Upper lobe of left lung (tissue), 6 donors: ENCODE results near the gene NRXN3. TPM values are rescaled to one million over a fixed set of nuclear protein-coding genes. Genes with fewer than 3 reads are reported as not detected.

Source experiments
- ATAC-seq, 2 donors: fragments of 200-7000 bp; cut with Tn5 transposase; one replicate each; pipeline ENCODE4 v1.9.1; 2022; ENCODE audit warnings: mild to moderate bottlenecking in 2 of 2, moderate library complexity in 2 of 2; ENCODE audit not compliant: low FRiP score in 2 of 2
- DNase-seq, 2 donors: peaks; one replicate each; pipeline ENCODE4 v3.0.0-alpha.2; 2019 to 2020
- H3K27ac ChIP-seq, 4 donors: fragments of 200-600 bp; sonication (generic); one replicate each; pipeline ENCODE4 v1.5.1; 2016 to 2019
- H3K27me3 ChIP-seq, 4 donors: fragments of 200-600 bp; sonication (generic); one replicate each; pipeline ENCODE4 v1.5.1; 2017 to 2019
- H3K36me3 ChIP-seq, 4 donors: fragments of 200-600 bp; sonication (generic); one replicate each; pipeline ENCODE4 v1.5.1; 2016 to 2019
- H3K4me1 ChIP-seq, 4 donors: fragments of 200-600 bp; sonication (generic); one replicate each; pipeline ENCODE4 v1.5.1; 2018 to 2019
- H3K4me3 ChIP-seq, 4 donors: fragments of 200-600 bp; sonication (generic); one replicate each; pipeline ENCODE4 v1.5.1; 2017 to 2019; ENCODE audit warnings: mild to moderate bottlenecking in 2 of 4, moderate library complexity in 1 of 4
- H3K9me3 ChIP-seq, 4 donors: fragments of 200-600 bp; sonication (generic); one replicate each; pipeline ENCODE4 v1.5.1; 2018 to 2019
- CTCF ChIP-seq, 6 experiments: fragments of 450-650 bp in 4 of 6; fragments of 200-600 bp in 2 of 6; sonication (generic) in 2 of 6; IDR thresholded peaks; one replicate each; pipeline ENCODE4 v1.5.1; 2016 to 2019; ENCODE audit warnings: antibody characterized with exemption in 6 of 6
- EP300 ChIP-seq, 4 donors: sonication (generic); formaldehyde crosslinking; IDR thresholded peaks; one replicate each; pipeline ENCODE4 v1.5.1; 2017; ENCODE audit warnings: antibody characterized with exemption in 4 of 4, control low read depth in 2 of 4
- POLR2A ChIP-seq, 4 donors: fragments of 450-650 bp; IDR thresholded peaks; one replicate each; pipeline ENCODE4 v1.5.1; 2016 to 2017; ENCODE audit warnings: antibody characterized with exemption in 4 of 4, mild to moderate bottlenecking in 2 of 4
- POLR2AphosphoS5 ChIP-seq, 2 donors: sonication (generic); formaldehyde crosslinking; IDR thresholded peaks; one replicate each; pipeline ENCODE4 v1.5.1; 2017; ENCODE audit warnings: antibody characterized with exemption in 2 of 2
- WGBS, 2 donors: methylation state at CpG; one replicate each; pipeline ENCODE4 v1.1.5; 2017 to 2018; 5-methylcytosine and 5-hydroxymethylcytosine counted together
- total RNA-seq, 6 donors: library from RNA; depleted of rRNA in 4 of 6; stranded (reverse); fragments of >200 nt in 4 of 6; gene quantifications; one replicate each; pipeline versions ENCODE4 v1.1.0 to v1.2.1, GENCODE V29; 2016 to 2021
- donor health status: DM: no; HTN: no; CAD: no; lungs with moderate emphysema.
- donor health status: DM: no; HTN: yes; CAD: no; lungs with severe emphysema.

NRXN3 gene
- total RNA-seq, 6 donors from 2014 or later: 4.4 to 14.9 (median 7.2) TPM

- no peak for TF ChIP-seq CTCF (IDR thresholded peaks at IDR 0.05)
- TF ChIP-seq POLR2A (IDR thresholded peaks at IDR 0.05): no peak
- TF ChIP-seq EP300 (IDR thresholded peaks at IDR 0.05): no peak
- TF ChIP-seq POLR2AphosphoS5 (IDR thresholded peaks at IDR 0.05): no peak
- H3K4me3 ChIP-seq: no peak overlapping the region
- no peaks in the 10 kb centered on the region for H3K27me3 ChIP-seq
- WGBS, 2 donors: 91 to 95% methylated on average over 3 of the region's 3 CpGs
- H3K36me3 ChIP-seq: no peaks in the 10 kb centered on the region
- ATAC-seq (no peak), DNase-seq (no peak)
- no peaks in the 10 kb centered on the region for H3K4me1 ChIP-seq
- no peaks in the 10 kb centered on the region for H3K9me3 ChIP-seq
- H3K27ac ChIP-seq: no peak overlapping the region
Measured at GRCh38 chr14:79270361-79270760, 1100.2 kb downstream of the NRXN3 start.

GRCh38 chr14:79271122-79271521, 1100.9 kb downstream of the NRXN3 start:
- H3K27me3 ChIP-seq: no peaks in the 10 kb centered on the region
- DNase-seq (no peak), ATAC-seq (no peak)
- no peaks in the 10 kb centered on the region for H3K9me3 ChIP-seq
- no peak overlapping the region for H3K4me3 ChIP-seq
- no peaks in the 10 kb centered on the region for H3K36me3 ChIP-seq
- no peaks in the 10 kb centered on the region for H3K4me1 ChIP-seq
- TF ChIP-seq POLR2A (IDR thresholded peaks at IDR 0.05) (no peak), POLR2AphosphoS5 (IDR thresholded peaks at IDR 0.05) (no peak)
- no peak overlapping the region for H3K27ac ChIP-seq

GRCh38 chr14:79274641-79275291, 1104.6 kb downstream of the NRXN3 start:
- no peak overlapping the region for H3K4me3 ChIP-seq
- no peaks in the 10 kb centered on the region for H3K36me3 ChIP-seq
- H3K9me3 ChIP-seq: no peaks in the 10 kb centered on the region
- 45 to 70% methylated on average over 2 of the region's 2 CpGs for WGBS, 2 donors
- ATAC-seq: no peak
- H3K4me1 ChIP-seq: peaks cover 6 to 16% (median 10%) of the 10 kb centered on the region in 4 donors
- TF ChIP-seq POLR2AphosphoS5 (IDR thresholded peaks at IDR 0.05): no peak
- no peak for TF ChIP-seq EP300 (IDR thresholded peaks at IDR 0.05)
- no peak for TF ChIP-seq POLR2A (IDR thresholded peaks at IDR 0.05)
- TF ChIP-seq CTCF (IDR thresholded peaks at IDR 0.05): no peak
- H3K27ac ChIP-seq: no peak overlapping the region
- no peak for DNase-seq
- peaks cover 0 to 2% (median 0%) of the 10 kb centered on the region in 4 donors for H3K27me3 ChIP-seq

- TF ChIP-seq EP300 (IDR thresholded peaks at IDR 0.05) (no peak), POLR2A (IDR thresholded peaks at IDR 0.05) (no peak), CTCF (IDR thresholded peaks at IDR 0.05) (no peak), POLR2AphosphoS5 (IDR thresholded peaks at IDR 0.05) (no peak)
- Histone ChIP-seq H3K36me3 (no peaks in the 10 kb centered on the region), H3K4me3 (no peak overlapping the region), H3K27ac (no peak overlapping the region), H3K9me3 (no peaks in the 10 kb centered on the region), H3K4me1 (peaks cover 6 to 19% (median 12%) of the 10 kb centered on the region in 4 donors), H3K27me3 (peaks cover 0 to 2% (median 0%) of the 10 kb centered on the region in 4 donors)
- 76 to 88% methylated on average over 4 of the region's 4 CpGs for WGBS, 2 donors
- no peak for DNase-seq
- no peak for ATAC-seq
Measured at GRCh38 chr14:79275292-79275655, 1105.1 kb downstream of the NRXN3 start.

- ATAC-seq: peak; percentile 6 to 18
Measured at GRCh38 chr14:79278286-79278797, 1108.2 kb downstream of the NRXN3 start.

More at GRCh38 chr14:79278286-79278797, 1108.2 kb downstream of the NRXN3 start:
- peaks cover 0 to 2% (median 0%) of the 10 kb centered on the region in 4 donors for H3K27me3 ChIP-seq
- peaks cover 6 to 21% (median 14%) of the 10 kb centered on the region in 4 donors for H3K4me1 ChIP-seq
- DNase-seq: peak in 1 of 2 donors; percentile 23
- H3K9me3 ChIP-seq: no peaks in the 10 kb centered on the region
- 20 to 32% methylated on average over 8 to 16 of the region's 18 CpGs for WGBS, 2 donors
- no peak overlapping the region for H3K27ac ChIP-seq
- peak overlapping the region; percentile 30 to 65 (median 52) for H3K4me3 ChIP-seq
- no peaks in the 10 kb centered on the region for H3K36me3 ChIP-seq
- TF ChIP-seq CTCF (IDR thresholded peaks at IDR 0.05): no peak
- TF ChIP-seq POLR2AphosphoS5 (IDR thresholded peaks at IDR 0.05): no peak
- no peak for TF ChIP-seq EP300 (IDR thresholded peaks at IDR 0.05)
- no peak for TF ChIP-seq POLR2A (IDR thresholded peaks at IDR 0.05)
